GM12892 (cell line): ENCODE results near the gene FAM98C.

ENCODE experiments used
- POLR2A ChIP-seq: IDR thresholded peaks from 2 replicates; pipeline ENCODE4 v1.6.1; 2011; ENCODE audit warnings: low read depth, low read length, control low read depth
- POLR2AphosphoS5 ChIP-seq: IDR thresholded peaks from 2 replicates; pipeline ENCODE4 v1.6.1; 2011; ENCODE audit warnings: low read depth, low read length, control low read depth
- TAF1 ChIP-seq: IDR thresholded peaks from 2 replicates; pipeline ENCODE4 v1.6.1; 2011; ENCODE audit warnings: low read depth, mild to moderate bottlenecking, control low read depth, low read length, borderline replicate concordance

GRCh38 chr19:38369584-38369983 lies 33.3 kb upstream of the FAM98C start:
- TF ChIP-seq TAF1 (no peak), POLR2A (no peak), POLR2AphosphoS5 (no peak)
